HG03565 (cell line): ENCODE results near the gene OLFM2.
A peak's percentile ranks its signal among the peaks of the same experiment; 100 is the strongest.
"Not testable (repeated sequence)": the region's sequence is repeated elsewhere in the genome, so short reads cannot be mapped to it uniquely, and the experiment has no call there.

Experiments
- ATAC-seq: cut with Tn5 transposase; IDR thresholded peaks from one replicate; pipeline ENCODE4 v1.9.1; 2021; ENCODE audit warnings: mild to moderate bottlenecking, moderate library complexity; ENCODE audit not compliant: unreplicated experiment

OLFM2 gene

DNA sequence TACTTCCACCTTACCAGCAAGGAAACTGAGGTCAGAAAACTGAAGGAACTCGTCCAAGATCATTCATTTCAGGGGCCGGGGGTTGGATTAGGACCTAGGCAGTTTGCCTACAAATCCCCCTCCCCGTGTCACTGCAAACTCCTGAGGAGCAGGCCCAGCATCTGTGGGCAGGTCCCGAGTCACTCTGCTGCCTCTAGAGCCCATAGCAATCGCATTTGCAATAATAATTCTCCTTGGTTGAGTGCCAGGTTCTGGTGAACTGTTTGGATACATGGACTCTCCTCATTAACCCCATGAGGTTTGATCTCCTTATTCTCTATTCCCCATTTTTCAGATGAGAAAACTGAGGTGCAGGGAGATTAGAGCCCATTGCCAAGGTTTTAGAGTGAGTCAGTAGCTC lies 100.3 kb downstream of the OLFM2 start:
- ATAC-seq, result no peak

DNA sequence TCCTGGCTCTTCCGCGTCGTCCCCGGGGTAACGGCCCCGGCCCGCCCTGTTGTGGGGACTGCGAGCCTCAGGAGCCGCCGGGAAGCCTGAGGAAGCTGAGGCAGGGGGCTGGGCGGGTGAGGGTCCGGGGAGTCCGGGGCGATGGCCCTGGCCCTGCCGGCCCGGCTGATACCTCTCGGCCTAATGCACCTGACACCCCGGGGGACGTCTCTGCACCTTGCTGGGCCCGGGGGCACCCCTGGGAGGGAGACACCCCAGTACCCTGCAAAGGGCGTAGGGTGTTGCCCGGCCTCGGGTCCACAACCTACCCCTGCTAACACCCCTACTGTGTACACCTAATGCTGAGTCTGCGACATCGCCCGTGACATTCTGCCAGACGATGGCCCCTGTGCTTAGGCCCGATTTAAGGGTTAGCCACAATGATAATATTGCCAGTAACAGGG lies 100.8 kb downstream of the OLFM2 start:
- ATAC-seq, result no peak

DNA sequence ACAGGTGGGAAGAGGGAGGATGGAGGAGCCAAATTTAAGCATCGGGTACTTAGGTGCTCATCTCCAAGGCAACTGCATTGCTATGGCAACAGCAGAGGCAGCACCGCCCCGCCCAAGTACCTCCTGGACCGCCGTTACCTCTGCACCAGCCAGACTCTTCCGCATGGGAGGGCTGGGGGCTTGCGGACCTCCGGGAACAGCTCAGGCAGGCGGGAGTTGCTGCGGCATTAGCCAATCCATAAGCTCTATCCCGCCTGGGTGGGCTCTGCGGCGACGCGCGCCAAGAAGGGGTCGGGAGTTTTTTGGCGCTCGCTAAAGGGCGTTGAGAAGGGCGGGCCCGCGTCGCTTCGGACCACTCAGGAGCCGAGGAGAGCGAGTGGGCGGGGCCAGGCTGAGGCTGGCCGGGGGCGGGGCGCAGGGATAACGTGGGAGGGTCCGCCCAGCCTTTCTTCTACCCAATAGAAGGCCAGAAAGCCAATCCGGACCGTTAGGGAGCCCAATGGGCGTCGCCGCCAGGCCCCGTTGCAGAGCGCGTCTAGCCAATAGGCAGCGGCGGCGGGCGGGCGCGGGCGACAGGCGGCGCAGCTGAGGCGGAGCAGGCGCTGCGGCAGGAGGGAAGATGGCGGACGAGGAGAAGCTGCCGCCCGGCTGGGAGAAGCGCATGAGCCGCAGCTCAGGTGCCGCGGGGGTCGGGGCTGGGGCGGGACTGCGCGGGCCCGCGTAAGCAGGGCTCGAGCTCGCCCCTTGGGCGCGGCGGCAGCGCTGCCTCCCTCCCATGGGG lies 101.4 kb downstream of the OLFM2 start, which contains the start of gene PIN1:
Gene PIN1 (plus strand): TSS at position 593 of the 781 bp plus-strand sequence. CDS start 27 bp downstream, at position 620.
- peak; percentile 94 for ATAC-seq

DNA sequence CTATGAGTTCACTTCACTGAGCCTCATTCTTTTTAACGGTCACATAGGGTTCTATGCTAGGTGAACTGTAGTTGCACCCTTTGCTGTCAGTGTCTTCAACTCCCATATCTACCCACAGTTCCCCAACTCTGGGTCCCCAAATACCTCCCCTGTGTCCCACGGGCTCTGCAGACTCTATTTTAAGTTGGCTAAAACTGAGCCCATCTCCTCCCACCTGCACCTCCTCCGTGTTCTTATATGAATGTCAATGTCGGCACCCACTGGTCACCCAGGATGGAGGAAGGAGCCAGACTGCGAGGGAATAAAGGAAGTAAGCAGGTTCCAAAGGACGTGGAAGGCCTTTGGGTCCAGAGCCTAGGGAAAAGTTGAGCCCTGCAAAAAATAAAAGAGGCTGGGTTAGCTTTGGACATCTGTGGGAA lies 102.0 kb downstream of the OLFM2 start:
- ATAC-seq, result no peak

DNA sequence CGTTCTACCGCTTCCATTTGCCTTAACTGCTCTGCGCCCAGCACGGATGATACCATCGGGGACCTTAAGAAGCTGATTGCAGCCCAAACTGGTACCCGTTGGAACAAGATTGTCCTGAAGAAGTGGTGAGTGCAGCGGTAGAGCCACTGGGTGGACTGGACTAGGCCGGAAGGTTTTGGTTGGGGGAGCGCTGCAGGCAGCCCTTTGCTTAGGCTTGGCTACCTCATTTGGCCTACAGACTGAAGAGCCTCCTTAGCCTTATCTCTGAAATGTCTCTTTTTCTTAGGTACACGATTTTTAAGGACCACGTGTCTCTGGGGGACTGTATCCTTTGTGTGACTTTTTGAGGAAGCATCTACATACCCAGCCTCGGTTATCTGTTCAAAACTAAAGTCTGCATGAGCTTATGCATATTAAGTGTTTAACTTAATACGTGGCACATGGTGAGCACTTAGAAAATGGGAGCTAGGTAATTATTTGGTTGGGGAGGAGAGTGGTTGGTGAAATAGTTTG lies 107.7 kb downstream of the OLFM2 start:
- ATAC-seq, result no peak

DNA sequence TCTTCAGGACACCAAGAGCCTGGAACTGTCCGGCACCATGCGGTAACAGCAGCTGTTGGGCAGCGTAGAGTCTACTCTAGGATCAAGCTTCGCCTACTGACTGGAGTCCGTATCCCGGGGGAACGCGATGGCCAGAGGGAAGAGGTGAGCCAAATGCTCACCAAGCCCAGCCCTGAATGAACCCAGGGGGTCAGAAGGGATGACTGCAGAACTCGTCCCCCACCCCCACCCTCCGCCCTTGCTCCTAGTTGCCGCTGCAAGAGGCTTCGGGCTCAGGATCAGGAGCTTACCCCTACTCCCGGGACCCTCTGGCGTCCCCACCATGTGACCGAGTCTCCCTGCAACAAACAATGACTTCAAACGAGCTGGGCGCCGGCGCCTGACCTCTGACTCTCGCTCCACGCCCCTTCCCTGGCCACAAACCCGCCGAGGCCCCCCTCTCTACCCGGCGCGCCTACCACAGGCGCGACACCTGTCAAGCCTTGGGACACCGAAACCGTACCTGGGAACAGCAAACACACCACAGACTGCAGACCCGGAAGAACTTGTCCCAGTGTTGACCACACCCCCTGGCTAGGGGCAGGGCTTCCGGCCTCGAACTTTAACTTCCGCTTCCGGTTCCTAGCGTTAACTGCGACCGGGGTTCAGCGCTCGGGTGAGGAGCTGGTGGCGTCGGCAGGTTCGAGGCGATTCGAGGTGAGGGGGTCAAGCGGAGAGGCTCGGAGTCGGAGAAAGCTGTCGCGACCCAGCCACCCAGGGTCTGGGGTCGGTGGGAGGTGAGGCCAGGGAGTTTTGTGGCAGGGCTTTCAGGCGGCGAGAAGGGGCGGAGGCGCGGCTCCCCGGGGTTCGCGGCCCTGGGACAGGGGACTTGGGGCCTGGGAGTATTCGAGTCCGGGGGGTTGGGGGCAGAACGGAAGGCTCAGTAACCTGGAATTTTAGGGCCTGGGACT lies 108.8 kb downstream of the OLFM2 start, which contains the start of gene UBL5:
Gene UBL5 (plus strand): TSS at position 630 of the 950 bp plus-strand sequence. CDS start 420 bp downstream, outside the sequence.
- peak; percentile 88 for ATAC-seq

DNA sequence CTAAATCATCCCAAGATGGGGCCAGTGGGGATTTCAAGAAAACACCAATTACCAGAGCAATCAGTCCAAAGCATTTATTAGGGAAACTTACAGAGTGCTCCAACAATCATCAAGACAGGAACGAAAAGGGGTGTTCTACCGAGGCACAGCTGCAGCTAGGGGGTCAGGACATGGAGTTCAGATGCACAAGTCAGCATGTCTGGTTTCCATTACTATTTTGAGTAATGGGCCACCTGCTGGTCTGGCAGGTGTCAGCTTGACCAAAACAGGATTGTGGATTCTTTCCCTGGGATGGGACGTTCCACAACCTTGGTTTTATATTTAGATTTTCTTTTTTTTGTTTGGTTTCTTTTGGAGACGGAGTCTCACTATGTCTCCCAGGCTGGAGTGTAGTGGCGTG lies 112.5 kb downstream of the OLFM2 start:
- ATAC-seq, result no peak

DNA sequence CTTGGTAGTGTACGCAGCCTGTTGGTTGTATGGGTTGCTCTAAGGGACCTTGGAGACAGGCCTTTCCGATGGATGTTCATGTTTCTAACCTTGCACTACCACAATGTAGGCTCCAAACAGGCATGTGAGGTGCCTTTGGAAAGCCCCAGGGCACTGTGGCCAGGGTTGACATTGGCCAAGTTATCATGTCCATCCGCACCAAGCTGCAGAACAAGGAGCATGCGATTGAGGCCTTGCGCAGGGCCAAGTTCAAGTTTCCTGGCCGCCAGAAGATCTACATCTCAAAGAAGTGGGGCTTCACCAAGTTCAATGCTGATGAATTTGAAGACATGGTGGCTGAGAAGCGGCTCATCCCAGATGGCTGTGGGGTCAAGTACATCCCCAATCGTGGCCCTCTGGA lies 116.3 kb downstream of the OLFM2 start:
- not testable (repeated sequence) for ATAC-seq

DNA sequence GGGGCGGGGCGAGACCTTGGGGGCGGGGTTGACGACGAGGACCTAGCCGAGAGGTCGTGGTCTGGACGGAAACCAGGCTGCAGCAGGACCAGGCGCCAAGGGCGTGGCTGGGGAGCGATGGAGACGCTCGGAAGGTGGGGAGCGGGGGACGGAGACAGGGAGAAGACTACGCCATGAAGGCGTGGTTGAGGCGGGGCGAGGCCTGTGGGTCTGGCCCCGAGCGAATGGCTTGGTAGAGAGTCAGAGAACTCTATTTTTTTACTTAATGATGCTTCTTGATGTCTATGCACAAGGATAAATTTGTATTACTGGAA lies 116.8 kb downstream of the OLFM2 start:
- no peak for ATAC-seq

DNA sequence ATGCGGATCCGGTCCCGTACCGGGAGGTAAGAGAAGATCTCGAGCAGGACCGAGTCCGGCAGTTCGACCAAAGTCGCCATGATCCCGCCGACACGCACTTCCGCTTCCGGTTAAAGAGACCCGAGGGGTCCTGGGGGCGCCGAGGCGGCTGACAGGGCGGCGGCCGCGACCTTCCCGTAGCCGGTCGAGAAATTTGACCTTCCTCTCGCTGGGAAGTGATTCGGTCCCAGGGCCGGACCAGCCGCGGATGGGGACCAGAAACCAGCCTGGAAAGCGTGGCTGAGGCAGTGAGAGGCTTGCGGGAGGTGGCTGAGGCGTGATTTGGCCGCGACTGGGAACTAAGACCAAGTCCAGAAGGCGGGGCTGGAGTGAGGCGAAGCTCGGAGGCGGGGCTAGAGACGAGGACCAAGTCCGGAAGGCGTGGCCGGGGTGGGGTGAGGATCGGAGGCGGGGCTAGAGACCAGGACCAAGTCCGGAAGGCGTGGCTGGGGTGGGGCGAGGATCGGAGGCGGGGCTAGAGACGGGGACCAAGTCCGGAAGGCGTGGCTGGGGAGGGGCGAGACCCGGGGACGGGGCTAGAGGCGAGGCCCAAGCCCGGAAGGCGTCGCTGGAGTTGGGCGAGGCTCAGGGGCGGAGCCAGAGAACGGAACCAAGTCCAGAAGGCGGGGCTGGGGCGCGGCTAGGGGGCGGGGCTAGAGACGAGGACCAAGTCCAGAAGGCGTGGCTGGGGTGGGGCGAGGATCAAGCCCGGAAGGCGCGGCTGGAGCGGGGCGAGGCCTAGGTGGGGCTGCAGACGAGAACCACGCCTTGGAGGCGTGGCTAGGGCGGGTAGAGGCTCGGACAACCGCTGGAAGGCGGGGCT lies 117.3 kb downstream of the OLFM2 start, which contains the start of gene FBXL12:
Gene FBXL12 (minus strand): TSS at position 346 of the 862 bp plus-strand sequence. CDS start 266 bp downstream, at position 80.
- ATAC-seq, result peak; percentile 74

DNA sequence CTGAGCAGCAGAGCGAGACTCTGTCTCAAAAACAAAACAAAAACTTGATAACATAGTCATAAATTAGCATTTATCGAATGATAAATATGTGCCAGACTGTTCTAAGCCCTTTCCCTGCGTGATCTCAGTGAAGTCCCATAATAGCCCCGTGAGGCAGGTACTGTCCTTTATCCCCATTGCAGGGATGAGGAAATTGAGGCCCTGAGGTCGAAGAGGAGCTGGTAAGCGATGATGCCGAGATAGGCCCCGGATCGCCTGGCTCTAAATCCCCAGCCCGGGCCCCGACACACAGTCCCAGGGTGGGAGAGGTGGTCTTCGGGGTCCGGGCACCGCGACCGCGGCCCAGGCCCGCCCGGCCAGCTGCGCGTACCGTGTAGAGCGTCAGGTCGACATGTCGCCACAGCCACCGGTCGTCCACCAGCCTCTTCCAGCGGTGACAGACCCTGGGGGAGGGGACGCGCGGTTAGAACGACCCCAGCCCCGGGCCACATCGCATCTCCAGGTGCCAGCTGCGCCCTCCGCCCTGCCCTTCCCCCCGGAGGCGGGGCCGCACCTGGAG lies 118.1 kb downstream of the OLFM2 start:
- ATAC-seq, result no peak

DNA sequence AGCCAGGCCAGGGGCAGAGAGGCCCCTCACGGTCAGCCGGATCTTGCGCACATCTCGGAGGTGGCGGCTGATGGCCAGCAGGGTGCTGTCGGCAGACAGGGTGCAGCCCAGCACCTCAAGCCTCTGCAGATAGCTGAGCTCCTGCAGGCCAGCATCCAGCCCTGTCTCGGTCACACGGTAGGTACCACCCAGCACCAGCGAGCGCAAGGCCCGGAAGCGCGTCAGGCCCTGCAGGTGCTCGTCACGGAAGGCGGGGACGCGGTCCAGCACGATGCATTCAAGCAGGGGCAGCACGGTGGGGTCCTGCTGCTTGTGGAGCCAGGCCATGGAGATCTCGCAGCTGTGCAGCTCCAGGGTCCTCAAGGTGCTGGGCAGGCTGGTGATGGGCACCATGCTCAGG lies 125.2 kb downstream of the OLFM2 start:
- ATAC-seq, result no peak

DNA sequence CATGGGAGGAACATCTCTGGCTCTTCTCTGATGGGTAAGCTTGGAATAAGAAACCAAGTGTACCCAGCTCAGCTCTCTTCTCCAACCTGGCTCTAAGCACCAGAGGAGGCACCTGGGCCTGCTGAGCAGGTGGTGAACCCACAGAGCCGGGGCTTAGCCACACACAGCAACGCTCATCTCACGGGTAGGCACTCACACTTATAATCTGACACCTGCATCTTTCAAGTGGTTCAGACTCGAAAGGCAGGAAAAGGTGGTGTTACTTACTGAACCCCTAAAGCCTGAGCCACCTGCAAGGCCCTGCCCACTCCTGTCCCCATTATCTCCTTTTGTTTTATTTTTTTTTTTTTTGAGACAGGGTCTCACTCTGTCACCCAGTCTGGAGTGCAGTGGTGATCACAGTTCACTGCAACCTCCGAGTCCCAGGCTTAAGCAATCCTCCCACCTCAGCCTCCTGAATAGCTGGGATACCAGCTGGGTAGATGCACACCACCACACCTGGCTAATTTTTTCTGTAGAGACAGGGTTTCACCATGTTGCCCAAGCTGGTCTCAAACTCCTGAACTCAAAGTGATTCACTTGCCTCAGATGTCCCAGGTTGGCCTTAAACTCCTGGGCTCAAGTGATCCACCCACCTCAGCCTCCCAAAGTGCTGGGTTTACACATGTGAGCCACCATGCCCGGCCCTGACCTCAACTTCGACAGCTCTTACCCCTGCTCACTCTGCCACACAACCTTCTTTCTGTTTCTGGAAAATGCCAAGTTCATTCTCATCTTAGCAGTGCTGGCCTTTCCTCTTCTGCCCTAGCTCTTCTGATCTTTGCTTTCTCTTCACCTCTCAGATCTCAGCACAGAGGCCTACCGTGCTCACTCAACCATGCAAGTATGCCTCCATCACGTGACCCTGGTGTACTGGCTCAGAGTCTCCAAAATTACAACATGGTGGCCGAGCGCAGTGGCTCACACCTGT lies 127.2 kb downstream of the OLFM2 start:
- no peak for ATAC-seq

DNA sequence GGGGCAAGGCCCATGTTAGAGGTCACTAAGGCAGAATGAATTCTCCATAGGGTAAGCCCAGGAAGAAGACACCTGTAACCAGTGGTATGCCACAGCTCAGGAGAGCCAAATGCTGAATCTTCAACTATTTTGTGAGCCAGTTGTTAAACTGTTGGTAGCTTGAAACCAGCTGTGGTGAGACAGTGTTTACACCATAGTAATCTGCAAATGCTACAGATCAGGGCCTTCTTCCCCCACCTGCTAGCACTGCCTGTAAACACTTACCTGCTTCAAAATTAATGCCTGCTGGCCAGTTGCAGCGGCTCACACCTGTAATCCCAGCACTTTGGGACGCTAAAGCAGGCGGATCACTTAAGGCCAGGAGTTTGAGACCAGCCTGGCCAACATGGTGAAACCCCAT lies 129.5 kb downstream of the OLFM2 start:
- ATAC-seq, result no peak
